Measurements from ENCODE around the gene IL4R. TPM values are rescaled to one million over a fixed set of nuclear protein-coding genes. Genes with fewer than 3 reads are reported as not detected.

IL4R gene
- total RNA-seq, 6 experiments from 2014 or later = 38.8 to 147 (median 46.9) TPM

GRCh38 chr16:27315333-27316037, 1.7 kb downstream of the IL4R start:
- peak overlapping the region; percentile 92 to 93 (median 93) for H3K4me3 ChIP-seq
- ATAC-seq (peak; percentile 38 to 63 (median 56)), DNase-seq (peak; percentile 83 to 89 (median 85))
- H3K27me3 ChIP-seq = no peaks in the 10 kb centered on the region
- WGBS (ENCODE audit: insufficient coverage, low coverage, low lambda C conversion rate, missing lambda C conversion rate) = 13% methylated on average over 4 of the region's 9 CpGs
- no peaks in the 10 kb centered on the region for H3K36me3 ChIP-seq
- H3K27ac ChIP-seq = peak overlapping the region; percentile 99 to 100 (median 99)
- peaks cover 0 to 72% (median 28%) of the 10 kb centered on the region in 4 donors for H3K4me1 ChIP-seq
- no peaks in the 10 kb centered on the region for H3K9me3 ChIP-seq
- intact Hi-C loops (cut with DNase I) = loop anchor here in 1 of 2 donors (10.0 kb wide), 1 partner anchor 49 kb away; no protein-coding TSS in a partner anchor
- no peak for TF ChIP-seq POLR2A (IDR thresholded peaks at IDR 0.05)
- TF ChIP-seq CTCF (IDR thresholded peaks at IDR 0.05) = peak in 1 of 4 donors; percentile 13

DNA sequence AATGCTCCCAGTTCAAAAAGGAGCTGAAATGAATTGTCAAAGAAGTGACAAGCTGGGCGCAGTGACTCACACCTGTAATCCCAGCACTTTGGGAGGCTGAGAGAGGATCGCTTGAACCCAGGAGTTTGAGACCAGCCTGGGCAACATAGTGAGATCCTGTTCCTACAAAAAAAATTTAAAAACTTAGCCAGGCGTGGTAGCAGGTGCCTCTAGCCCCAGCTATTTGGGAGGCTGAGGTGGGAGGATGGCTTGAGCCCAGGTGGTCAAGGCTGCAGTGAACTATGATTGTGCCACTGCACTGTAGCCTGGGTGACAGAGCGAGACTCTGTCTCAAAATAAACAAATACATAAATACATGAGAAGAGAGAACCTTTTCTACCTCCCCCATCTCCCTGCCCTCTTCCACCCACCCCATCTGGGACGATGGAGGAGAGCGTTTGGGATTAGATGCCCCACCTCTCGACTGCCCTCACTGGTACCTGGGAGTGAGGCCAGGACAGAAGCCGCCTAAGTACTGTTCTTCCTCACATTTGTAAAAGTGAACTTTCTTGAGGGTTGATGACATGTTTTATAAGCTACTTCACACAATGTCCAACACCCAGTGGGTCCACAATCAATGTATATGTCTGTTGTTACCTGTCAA, 2.4 kb downstream of the IL4R start:
- TF ChIP-seq POLR2A (IDR thresholded peaks at IDR 0.05) = peak; percentile 69
- no peak for TF ChIP-seq CTCF (IDR thresholded peaks at IDR 0.05)
- ATAC-seq (peak in 1 of 4 donors; percentile 0), DNase-seq (peak in 1 of 3 donors; percentile 53)
- Histone ChIP-seq H3K4me1 (peaks cover 0 to 79% (median 32%) of the 10 kb centered on the region in 4 donors), H3K9me3 (no peaks in the 10 kb centered on the region), H3K27me3 (no peaks in the 10 kb centered on the region), H3K27ac (peak overlapping the region; percentile 99 to 100 (median 99)), H3K4me3 (peak overlapping the region; percentile 92 to 93 (median 93)), H3K36me3 (no peaks in the 10 kb centered on the region)
- 26% methylated on average over 7 of the region's 8 CpGs for WGBS (ENCODE audit: insufficient coverage, low coverage, low lambda C conversion rate, missing lambda C conversion rate)
- intact Hi-C loops (cut with DNase I) = loop anchor here in 1 of 2 donors (10.0 kb wide), 1 partner anchor 49 kb away; no protein-coding TSS in a partner anchor

DNA sequence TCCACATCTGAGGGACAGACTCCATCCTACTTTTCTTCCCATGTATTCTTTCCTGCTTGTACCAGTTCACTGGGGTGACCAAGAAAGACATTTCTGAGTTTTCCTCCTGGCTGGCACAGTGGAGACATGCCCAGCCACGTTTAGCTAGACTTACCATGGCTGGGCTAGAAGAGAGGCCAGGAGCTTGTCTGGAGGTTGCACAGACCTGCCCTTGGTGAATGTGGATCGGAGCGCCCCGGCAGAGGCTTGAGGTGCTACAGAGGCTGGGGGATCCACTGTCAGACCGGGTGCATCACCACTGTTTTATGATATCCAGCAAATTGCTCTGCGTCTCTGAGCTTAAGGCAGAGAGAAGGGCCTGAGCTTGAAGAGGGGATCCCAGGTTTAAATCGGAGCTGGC, 3.5 kb downstream of the IL4R start:
- H3K4me1 ChIP-seq = peaks cover 0 to 89% (median 37%) of the 10 kb centered on the region in 4 donors
- 33% methylated on average over 3 of the region's 7 CpGs for WGBS (ENCODE audit: insufficient coverage, low coverage, low lambda C conversion rate, missing lambda C conversion rate)
- intact Hi-C loops (cut with DNase I) = loop anchor here in 1 of 2 donors (10.0 kb wide), 1 partner anchor 47 kb away; no protein-coding TSS in a partner anchor

More for the DNA sequence above, 3.5 kb downstream of the IL4R start:
- Histone ChIP-seq H3K27me3 (no peaks in the 10 kb centered on the region), H3K27ac (peak overlapping the region; percentile 99 to 100 (median 99)), H3K36me3 (no peaks in the 10 kb centered on the region), H3K4me3 (no peak overlapping the region), H3K9me3 (no peaks in the 10 kb centered on the region)
- TF ChIP-seq CTCF (IDR thresholded peaks at IDR 0.05) = no peak
- no peak for TF ChIP-seq POLR2A (IDR thresholded peaks at IDR 0.05)
- no peak for ATAC-seq
- peak in 1 of 3 donors; percentile 40 for DNase-seq

Data from right lobe of liver (tissue), 6 donors.